ENCODE measurements around the gene KRT13.
A peak's percentile ranks its signal among the peaks of the same experiment; 100 is the strongest.

KRT13 gene

GRCh38 chr17:41494524-41494923 is 10.9 kb downstream of the KRT13 start:
- DNase-seq (ENCODE audit: low spot score): no peak

- no peak for DNase-seq (ENCODE audit: low spot score)
Measured at GRCh38 chr17:41492771-41493170, 12.6 kb downstream of the KRT13 start.

- DNase-seq (ENCODE audit: low spot score): no peak
Measured at GRCh38 chr17:41492351-41492750, 13.1 kb downstream of the KRT13 start.

GRCh38 chr17:41491476-41491875 is 13.9 kb downstream of the KRT13 start:
- no peak for DNase-seq (ENCODE audit: low spot score)

- DNase-seq (ENCODE audit: low spot score): no peak
Measured at GRCh38 chr17:41490000-41490990, 15.1 kb downstream of the KRT13 start.

- no peak for DNase-seq (ENCODE audit: low spot score)
Measured at GRCh38 chr17:41489531-41489930, 15.9 kb downstream of the KRT13 start, which contains the start of gene KRT36. TSS of gene KRT36 (minus strand) at chr17:41489910. CDS start at chr17:41489864, 46 bp downstream.

- DNase-seq (ENCODE audit: low spot score): peak; percentile 5
Measured at GRCh38 chr17:41486809-41487530, 18.4 kb downstream of the KRT13 start.

- no peak for DNase-seq (ENCODE audit: low spot score)
Measured at GRCh38 chr17:41486316-41486715, 19.1 kb downstream of the KRT13 start.

- no peak for DNase-seq (ENCODE audit: low spot score)
Measured at GRCh38 chr17:41484920-41485904, 20.2 kb downstream of the KRT13 start.

GRCh38 chr17:41483991-41484826 is 21.2 kb downstream of the KRT13 start:
- no peak for DNase-seq (ENCODE audit: low spot score)

GRCh38 chr17:41483531-41483930 is 21.9 kb downstream of the KRT13 start:
- no peak for DNase-seq (ENCODE audit: low spot score)

- no peak for DNase-seq (ENCODE audit: low spot score)
Measured at GRCh38 chr17:41481036-41481435, 24.4 kb downstream of the KRT13 start, which contains the start of gene KRT35. TSS of gene KRT35 (minus strand) at chr17:41481151. CDS start at chr17:41481097, 54 bp downstream.

GRCh38 chr17:41480581-41480980 is 24.8 kb downstream of the KRT13 start:
- DNase-seq (ENCODE audit: low spot score): no peak

- no peak for DNase-seq (ENCODE audit: low spot score)
Measured at GRCh38 chr17:41480136-41480535, 25.3 kb downstream of the KRT13 start.

GRCh38 chr17:41478237-41478636 is 27.2 kb downstream of the KRT13 start:
- DNase-seq (ENCODE audit: low spot score): no peak

- DNase-seq (ENCODE audit: low spot score): no peak
Measured at GRCh38 chr17:41476866-41477815, 28.3 kb downstream of the KRT13 start.

- no peak for DNase-seq (ENCODE audit: low spot score)
Measured at GRCh38 chr17:41475421-41475820, 30.0 kb downstream of the KRT13 start.

- no peak for DNase-seq (ENCODE audit: low spot score)
Measured at GRCh38 chr17:41474863-41475262, 30.5 kb downstream of the KRT13 start.

GRCh38 chr17:41468346-41468745 is 37.1 kb downstream of the KRT13 start:
- no peak for DNase-seq (ENCODE audit: low spot score)
